ENCODE measurements around the gene PDGFC.

- TF ChIP-seq FOS (IDR thresholded peaks at IDR 0.05; ENCODE audit: borderline replicate concordance, insufficient read depth, low read length) (no peak), MAX (IDR thresholded peaks at IDR 0.05; ENCODE audit: insufficient read depth, insufficient read length) (no peak), JUN (IDR thresholded peaks at IDR 0.05; ENCODE audit: borderline replicate concordance, insufficient read depth, insufficient read length, low read depth) (no peak), CTCF (IDR thresholded peaks at IDR 0.05; ENCODE audit: extremely low read depth in 1 of 2, insufficient read depth in 1 of 2, low read depth in 1 of 2, low read length in 2 of 2) (no peak), POLR2A (IDR thresholded peaks at IDR 0.05; ENCODE audit: low read depth, low read length) (no peak), EZH2 (IDR thresholded peaks at IDR 0.05; ENCODE audit: borderline replicate concordance, low read depth, low read length, severe bottlenecking) (no peak), GATA2 (IDR thresholded peaks at IDR 0.05; ENCODE audit: insufficient read depth, insufficient read length, low read depth, low read length) (no peak), POLR2AphosphoS5 (IDR thresholded peaks at IDR 0.05; ENCODE audit: insufficient read depth, low read depth, low read length) (no peak)
Measured at GRCh38 chr4:156923525-156923924, 48.1 kb downstream of the PDGFC start.

Data from endothelial cell of umbilical vein (primary cell).